GM18907 (cell line): ENCODE results near the gene KDR.

Source experiments
- ATAC-seq: cut with Tn5 transposase; IDR thresholded peaks from one replicate; pipeline ENCODE4 v1.9.1; 2021; ENCODE audit warnings: mild to moderate bottlenecking, moderate library complexity; ENCODE audit not compliant: unreplicated experiment

Gene KDR

GRCh38 chr4:55125087-55125721 is at the start of gene KDR:
KDR (minus strand) TSS chr4:55125595; CDS start chr4:55125293, 302 bp downstream.
- ATAC-seq = no peak

GRCh38 chr4:55173580-55173979 is 48.2 kb upstream of the KDR start:
- no peak for ATAC-seq

- no peak for ATAC-seq
These were observed 47.4 kb upstream of the KDR start for GRCh38 chr4:55172694-55173287.

- ATAC-seq = no peak
These were observed 45.1 kb upstream of the KDR start for GRCh38 chr4:55170462-55170861.

GRCh38 chr4:55169352-55169961 is 44.1 kb upstream of the KDR start:
- no peak for ATAC-seq

- ATAC-seq = no peak
These were observed 37.0 kb upstream of the KDR start for GRCh38 chr4:55162396-55162795.

- ATAC-seq = no peak
These were observed 36.3 kb upstream of the KDR start for GRCh38 chr4:55161739-55162138.

GRCh38 chr4:55159851-55160250 is 34.5 kb upstream of the KDR start:
- no peak for ATAC-seq

GRCh38 chr4:55158957-55159356 is 33.6 kb upstream of the KDR start:
- ATAC-seq = no peak

- no peak for ATAC-seq
These were observed 32.3 kb upstream of the KDR start for GRCh38 chr4:55157559-55158277.

- ATAC-seq = no peak
These were observed 29.5 kb upstream of the KDR start for GRCh38 chr4:55154933-55155332.

GRCh38 chr4:55154290-55154880 is 29.0 kb upstream of the KDR start:
- ATAC-seq = no peak

- no peak for ATAC-seq
These were observed 18.5 kb upstream of the KDR start for GRCh38 chr4:55143858-55144257.

- no peak for ATAC-seq
These were observed 13.0 kb upstream of the KDR start for GRCh38 chr4:55138367-55138766.

GRCh38 chr4:55136634-55137033 is 11.2 kb upstream of the KDR start:
- no peak for ATAC-seq

- no peak for ATAC-seq
These were observed 8.6 kb upstream of the KDR start for GRCh38 chr4:55133951-55134350.

- no peak for ATAC-seq
These were observed 7.4 kb upstream of the KDR start for GRCh38 chr4:55132775-55133174.

- no peak for ATAC-seq
These were observed 2.1 kb upstream of the KDR start for GRCh38 chr4:55127521-55127920.

GRCh38 chr4:55127053-55127452 is 1.7 kb upstream of the KDR start:
- ATAC-seq = no peak

GRCh38 chr4:55125763-55126541 is 557 bp upstream of the KDR start:
- ATAC-seq = no peak
